HG02678 (cell line): Measurements from ENCODE around the gene KLHL8.
A peak's percentile ranks its signal among the peaks of the same experiment; 100 is the strongest.
"Not testable (repeated sequence)": the region's sequence is repeated elsewhere in the genome, so short reads cannot be mapped to it uniquely, and the experiment has no call there.

Experiments used
- ATAC-seq: cut with Tn5 transposase; IDR thresholded peaks from one replicate; pipeline ENCODE4 v1.9.1; 2021; ENCODE audit warnings: mild to moderate bottlenecking, moderate library complexity; ENCODE audit not compliant: unreplicated experiment

KLHL8 gene

DNA sequence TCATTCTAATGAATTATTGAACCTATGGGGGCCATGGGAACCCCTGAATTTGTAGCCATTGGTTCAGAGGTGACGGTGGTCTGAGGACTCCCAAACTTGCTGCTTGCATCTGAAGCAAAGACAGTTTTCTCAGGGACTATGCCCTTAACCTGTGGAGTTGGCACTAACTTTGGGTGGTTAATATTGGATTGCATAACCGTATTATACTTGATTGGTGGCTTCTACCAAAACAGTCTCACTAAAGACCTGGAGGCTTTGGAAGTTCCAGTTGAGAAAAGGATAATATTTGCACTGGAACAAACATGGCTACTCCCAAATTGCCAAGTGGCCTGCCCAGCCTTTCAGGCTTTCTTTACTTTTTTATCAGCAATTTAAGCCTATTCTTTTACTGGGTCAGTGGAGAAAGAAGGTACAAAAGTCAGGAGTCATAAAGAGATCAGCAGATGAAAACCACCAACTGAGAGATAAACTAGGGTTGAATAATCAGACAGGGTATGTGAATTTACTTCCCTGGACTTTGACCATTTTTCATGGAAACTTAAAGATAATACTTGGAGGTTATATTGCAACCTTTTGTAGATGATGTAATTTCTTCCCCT lies 7.9 kb upstream of the KLHL8 start:
- ATAC-seq = no peak

DNA sequence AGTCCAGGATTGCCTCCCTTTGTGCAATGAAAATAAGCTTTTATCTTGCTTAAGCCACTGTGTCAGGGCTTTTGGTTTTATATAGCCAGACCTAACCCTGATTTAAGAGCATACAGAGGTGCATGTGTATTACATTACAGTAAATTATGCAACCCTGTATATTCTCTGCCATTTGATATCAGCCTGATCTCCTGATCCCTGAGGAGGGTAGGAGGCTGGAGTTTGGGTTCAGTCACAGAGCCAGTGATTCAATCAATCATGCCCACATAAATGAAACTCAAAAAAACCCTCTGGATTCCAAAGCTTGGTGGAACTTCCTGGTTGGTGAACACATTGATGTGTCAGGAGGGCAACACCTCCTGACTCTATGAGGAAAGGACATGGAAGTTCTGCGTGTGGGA lies 7.3 kb upstream of the KLHL8 start:
- no peak for ATAC-seq

DNA sequence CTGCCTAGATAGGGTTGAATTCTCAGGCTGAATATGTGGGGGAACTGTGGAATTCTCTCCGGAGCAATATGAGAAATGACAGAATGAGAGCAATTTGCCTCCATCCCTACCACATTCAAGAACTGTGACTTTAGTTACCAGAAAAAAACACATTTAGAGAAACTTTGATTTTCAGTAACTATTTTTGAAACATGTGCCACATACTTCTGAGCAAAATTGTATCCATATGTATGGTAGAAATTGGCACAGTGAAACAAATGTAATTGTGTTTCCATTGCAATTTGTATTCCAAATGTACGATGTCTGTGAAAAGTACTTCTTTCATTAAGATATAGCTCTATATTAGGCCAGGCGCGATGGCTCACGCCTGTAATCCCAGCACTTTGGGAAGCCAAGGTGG lies 5.5 kb upstream of the KLHL8 start:
- no peak for ATAC-seq

DNA sequence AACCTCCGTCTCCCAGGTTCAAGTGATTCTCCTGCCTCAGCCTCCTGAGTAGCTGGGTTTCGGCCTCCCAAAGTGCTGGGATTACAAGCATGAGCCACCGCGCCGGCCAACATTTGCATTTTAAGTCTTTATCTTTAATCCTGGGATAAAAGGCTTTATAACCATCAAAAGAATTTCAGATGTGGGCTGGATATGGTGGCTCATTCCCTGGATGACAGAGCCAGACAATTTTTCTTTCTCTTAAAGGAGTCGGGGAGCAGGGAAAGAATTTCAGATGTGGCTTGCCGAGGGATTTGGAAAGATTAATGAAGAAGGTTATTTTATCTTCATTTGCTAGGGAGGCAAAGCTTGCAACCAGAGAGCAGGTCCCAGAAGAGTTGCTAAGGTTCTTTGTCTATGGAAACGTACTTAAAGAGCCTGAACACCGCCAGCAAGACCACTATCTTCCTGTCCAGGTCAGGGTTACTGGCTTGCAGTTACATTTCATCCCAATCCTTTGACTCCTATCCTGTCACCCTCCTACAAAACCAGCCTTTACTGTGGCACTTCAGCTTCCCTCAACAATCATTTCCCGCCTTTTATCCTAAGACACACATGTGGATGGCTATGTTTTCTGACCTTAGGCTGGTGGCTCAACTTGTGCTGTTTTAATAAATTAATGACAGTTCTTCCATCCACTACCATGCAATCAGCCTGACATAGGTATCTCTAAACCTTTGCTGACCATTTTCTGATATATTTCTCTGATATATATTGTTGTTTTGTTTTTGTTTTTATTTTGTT lies 3.9 kb upstream of the KLHL8 start:
- no peak for ATAC-seq

DNA sequence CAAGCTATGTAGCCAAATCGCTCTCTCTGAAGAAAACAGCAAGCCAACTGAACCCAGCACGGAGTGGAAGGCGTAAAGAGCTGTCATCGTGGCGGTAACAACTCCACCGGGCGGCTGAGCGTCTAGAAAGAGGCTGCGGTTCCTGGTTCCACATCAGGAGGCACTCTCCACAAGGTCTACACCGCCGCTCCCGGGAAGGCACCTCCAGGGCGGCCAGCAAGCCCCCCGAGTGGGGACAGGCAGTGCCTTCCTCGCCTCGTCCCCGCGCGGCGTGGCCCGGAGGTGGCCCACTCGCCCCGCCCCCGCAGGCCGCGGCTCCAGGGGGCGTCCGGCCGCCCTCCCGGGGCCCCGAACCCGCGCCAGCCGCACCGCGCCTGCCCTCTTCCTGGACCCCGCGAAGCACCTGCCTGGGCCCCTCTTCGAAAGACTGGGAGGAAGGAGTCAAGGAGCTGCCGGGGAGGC lies 755 bp downstream of the KLHL8 start:
- ATAC-seq = peak; percentile 36

DNA sequence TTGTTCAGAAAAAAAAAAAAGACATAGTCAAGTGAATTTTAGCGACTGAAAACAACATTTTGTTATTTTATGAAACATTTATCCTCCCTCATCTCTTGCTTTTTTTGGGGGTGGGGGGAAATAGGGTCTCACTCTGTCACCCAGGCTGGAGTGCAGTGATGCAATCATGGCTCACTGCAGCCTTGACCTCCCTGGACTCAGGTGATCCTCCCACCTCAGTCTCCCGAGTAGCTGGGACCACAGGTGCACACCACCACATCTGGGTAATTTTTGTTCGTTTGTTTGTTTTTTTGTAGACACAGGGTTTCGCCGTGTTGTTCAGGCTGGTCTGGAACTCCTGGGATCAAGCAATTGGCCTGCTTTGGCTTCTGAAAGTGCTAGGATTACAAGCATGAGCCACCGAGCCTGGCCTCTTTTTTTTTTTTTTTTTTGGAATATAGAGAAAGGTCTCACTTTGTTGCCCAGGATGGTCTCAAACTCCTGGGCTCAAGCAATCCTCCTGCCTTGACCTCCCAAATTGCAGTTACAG lies 3.1 kb downstream of the KLHL8 start:
- not testable (repeated sequence) for ATAC-seq

DNA sequence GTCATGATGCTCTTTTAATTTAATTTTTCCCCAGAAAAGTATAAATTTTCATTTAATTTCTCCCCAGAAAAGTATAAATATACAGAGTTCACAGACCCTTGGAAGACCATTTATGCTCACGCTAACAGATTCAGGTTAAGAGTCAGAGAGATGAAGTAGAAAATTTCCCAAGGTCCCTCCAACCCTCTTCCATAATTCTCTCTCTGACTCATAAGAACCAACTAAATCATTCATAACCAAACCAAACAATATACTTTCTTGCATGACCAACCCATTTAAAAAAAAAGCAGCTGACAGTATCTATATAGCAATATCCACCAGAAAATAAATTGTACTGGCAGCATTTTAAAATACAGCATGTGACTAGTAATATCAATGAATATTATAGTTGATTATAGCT lies 3.9 kb downstream of the KLHL8 start:
- no peak for ATAC-seq

DNA sequence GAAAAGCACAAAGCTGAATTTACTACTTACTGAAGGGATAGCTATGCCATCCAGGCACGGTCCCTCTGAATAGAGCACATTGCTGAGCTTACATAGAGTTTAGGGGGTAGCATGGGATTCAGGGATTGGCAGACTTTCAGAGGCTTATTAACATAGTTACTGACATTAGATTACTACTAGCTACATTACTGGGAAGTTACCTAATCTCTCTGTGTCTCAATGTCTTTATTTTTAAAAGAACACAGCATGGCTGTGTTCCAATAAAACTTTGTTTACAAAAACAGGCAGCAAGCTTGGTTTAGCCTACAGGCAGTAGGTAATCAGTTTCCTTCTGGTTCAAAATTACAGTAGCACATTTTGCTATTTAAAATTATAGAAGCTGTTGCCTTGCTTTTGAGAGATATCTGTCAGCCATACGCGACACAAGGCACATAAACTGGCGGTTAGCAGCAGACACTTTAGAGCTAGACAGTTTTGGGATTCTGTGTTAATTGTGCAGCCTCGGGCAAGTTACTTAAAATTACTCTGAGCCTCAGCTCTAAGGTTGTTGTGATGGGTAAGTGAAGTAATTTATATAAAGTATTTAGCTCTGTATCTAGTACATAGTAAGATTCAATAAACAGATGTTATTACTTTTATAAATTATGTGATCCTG lies 6.9 kb downstream of the KLHL8 start:
- ATAC-seq = no peak

DNA sequence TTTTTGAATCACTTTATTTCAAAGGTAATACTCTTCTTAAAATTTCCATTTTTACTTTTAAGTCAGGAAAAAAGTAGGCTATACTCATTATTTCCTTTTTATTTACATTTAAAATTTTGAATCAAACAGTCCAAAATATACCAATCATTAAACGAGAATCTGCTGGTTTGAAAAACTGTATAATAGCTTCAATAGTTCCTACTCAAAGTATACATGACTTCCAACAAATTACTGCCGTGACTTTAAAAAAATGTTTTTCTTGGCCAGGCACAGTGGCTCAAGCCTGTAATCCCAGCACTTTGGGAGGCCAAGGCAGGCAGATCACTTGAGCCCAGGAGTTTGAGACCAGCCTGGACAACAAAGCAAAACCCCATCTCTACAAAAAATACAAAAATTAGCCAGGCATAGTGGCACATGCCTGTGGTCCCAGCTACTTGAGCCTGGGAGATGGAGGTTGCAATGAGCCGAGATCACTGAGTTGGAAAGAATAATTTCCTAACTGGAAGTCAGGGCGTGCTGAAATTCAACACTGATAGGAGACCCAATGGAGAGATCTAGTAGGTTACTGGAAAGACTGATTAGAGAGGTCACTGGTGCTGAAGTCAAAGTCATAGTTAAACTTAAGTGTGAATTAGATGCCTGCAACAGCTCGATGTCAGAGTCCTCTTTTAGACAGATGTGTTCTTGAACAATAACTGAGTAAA lies 9.0 kb downstream of the KLHL8 start:
- ATAC-seq = no peak

DNA sequence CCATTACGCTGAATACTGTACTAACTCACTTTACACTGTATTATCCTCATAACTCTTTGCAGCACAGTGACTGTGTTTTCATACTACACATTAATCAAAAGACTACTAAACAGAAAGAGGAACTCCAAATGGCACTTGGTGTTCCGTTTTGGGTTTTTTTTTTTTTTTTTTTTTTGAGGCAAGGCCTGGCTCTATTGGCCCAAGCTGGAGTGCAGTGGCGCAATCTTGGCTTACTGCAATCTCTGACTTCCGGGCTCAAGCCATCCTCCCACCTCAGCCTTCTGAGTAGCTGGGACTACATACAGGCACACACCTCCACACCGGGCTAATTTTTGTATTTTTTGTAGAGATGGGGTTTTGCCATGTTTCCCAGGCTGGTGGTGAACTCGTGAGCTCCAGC lies 10.7 kb downstream of the KLHL8 start:
- peak; percentile 91 for ATAC-seq

DNA sequence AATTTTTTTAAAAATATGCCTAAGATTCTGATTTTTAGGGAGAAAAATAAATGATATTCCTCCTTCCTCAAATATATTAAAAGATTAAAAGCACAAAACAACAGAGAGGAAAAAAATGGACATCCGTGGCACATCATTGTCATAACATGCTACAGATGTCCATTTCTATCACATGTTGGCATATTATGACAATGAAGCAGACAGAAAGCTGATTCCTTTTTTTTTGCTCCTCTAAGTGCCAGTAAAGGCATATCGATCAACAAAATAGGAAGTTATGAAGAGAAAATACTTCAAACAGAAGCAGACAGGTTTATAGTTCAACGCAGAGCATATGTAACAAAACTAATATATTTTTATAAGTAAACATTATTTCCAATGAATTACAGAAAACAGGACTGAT lies 11.2 kb downstream of the KLHL8 start:
- peak; percentile 11 for ATAC-seq

DNA sequence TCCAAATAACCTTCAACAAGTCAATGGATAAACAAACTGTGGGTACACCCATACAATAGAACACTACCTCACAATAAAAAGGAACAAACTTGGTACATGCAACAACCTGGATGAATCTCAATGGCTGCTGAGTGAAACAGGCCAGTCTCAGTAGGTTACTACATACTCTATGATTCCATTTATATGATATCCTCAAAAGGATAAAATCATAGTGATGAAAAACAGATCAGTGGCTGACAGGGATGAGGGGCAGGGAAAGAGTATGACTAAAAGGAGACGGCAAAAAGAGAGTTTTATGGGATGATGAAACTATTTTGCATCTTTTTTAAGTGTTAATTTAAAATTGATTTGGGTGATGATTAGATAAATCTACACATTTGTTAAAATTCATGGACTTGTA lies 15.9 kb downstream of the KLHL8 start:
- ATAC-seq = no peak

DNA sequence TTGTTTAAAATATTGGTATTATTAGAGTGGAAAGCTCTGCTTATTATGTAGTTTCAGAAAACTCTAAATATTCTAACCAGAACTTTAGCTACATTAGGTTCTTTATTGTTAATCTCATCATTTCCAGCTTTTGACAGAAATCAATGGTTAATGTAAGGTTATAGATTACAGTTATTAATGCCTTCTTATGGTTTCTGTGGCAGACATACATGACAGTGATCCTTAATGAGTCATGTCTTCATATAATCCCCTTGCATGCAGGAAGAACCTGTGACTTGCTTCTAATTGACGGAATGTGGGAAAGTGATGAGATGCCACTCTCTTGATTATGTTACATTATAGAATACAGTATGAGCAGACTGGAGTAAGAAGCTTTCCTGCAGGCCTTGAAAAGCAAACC lies 23.5 kb downstream of the KLHL8 start:
- ATAC-seq = no peak

DNA sequence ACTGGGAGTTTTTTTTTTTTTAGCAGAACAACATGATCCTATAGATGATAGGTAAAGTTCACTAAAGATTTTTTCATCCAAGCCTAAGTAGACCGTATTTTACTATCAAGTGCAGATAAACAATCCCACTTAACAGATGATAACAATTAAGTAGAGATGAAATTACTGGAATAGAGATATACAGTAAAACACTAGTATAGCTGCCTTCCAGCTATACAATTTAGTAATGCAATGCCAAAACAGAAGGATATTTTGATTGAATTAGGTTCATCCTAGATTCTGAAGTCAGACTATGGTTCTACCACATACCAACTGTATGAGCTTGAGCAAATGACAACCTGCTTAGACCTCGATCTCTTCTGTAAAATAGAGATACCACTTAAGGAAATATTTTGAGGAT lies 24.3 kb downstream of the KLHL8 start:
- ATAC-seq = no peak

DNA sequence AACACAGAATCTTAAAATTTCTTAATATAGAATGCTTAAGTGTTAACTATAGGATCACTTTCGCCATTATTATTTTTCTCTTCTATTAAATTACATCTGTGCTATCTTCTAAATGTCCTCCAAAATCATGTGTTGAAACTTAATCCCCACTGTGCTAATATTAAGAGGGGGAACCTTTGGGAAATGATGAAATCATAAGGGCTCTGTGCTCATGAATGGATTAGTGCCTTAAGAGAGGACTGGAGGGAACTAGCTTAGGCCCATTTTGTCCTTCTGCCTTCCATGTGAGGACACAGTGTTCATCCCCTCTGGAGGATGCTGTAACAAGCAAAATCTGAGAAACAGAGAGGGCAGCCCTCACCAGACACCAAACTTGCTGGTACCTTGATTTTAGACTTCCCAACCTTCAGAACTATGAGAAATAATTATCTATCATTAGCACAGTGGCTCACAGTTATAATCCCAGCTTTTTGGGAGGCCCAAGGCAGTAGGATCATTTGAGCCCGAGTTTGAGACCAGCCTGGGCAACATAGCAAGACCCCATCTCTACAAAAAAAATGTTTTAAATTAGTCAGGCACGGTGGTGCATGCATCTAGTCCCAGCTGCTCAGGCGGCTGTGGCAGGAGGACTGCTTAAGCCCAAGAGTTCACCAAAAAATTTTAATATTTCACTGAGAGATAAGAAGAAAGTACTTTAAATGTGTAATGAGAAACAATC lies 26.3 kb downstream of the KLHL8 start:
- ATAC-seq = no peak

DNA sequence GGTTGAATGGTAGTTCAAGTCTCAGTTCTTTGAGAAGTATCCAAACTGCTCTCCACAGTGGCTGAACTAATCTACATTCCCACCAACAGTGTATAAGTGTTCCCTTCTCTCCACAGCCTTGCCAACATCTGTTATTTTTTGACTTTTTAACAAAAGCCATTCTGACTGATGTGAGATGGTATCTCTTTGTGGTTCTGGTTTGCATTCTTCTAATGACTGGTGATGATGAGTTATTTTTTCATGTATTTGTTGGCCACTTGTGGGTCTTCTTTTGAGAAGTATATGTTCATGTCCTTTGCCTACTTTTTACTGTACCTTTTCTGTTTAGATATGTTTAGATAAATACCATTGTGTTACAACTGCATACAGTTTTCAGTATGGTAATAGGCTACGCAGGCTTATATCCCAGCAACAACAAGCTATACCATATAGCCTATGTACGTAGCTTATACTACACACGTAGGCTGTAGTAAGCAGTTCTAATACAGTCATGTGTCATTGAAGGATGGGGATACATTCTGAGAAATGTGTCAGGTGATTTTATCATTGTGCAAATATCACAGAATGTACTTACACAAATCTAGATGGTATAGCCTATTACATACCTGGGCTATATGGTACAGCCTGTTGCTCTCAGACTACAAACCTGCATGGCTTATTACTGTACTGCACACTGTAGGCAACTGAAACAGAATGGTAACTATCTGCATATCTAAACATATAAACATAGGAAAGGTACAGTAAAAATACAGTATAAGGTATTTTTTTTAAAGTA lies 28.1 kb downstream of the KLHL8 start:
- no peak for ATAC-seq

DNA sequence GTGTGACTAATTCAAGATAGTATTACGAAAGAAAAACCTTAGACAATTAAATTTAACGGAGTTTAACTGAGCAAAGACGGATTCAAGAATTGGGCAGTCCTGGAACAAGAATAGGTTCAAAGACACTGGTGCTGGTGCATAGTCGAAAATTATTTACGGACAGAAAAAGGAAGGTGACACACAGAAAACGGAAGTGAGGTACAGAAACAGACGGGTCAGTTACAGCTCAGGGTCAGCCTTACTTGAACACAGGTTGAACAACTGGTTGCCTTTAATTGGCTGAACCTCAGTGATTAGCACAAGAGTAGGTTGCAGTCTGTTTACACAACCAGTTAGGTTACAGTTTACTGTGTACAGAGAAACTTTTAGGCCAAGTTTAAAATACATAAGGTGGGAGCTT lies 31.5 kb downstream of the KLHL8 start:
- ATAC-seq = no peak

DNA sequence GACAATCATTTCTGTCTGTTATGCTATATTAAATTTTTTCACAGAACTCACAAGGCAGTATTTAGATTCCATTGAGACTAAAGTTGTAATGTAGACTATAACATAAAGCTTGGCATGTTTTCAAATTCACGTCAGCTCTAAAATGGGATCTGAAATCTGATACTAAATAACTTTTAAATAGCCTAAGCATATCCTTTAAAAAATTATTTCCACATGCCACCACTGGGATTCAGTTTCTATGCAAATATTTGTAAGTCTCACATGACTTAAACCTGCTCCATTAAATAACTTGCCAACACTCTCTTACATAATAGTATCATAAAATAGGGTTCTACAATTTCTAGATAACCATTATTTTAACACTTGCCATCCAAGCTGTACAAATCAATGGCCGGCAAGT lies 32.4 kb downstream of the KLHL8 start:
- ATAC-seq = no peak

DNA sequence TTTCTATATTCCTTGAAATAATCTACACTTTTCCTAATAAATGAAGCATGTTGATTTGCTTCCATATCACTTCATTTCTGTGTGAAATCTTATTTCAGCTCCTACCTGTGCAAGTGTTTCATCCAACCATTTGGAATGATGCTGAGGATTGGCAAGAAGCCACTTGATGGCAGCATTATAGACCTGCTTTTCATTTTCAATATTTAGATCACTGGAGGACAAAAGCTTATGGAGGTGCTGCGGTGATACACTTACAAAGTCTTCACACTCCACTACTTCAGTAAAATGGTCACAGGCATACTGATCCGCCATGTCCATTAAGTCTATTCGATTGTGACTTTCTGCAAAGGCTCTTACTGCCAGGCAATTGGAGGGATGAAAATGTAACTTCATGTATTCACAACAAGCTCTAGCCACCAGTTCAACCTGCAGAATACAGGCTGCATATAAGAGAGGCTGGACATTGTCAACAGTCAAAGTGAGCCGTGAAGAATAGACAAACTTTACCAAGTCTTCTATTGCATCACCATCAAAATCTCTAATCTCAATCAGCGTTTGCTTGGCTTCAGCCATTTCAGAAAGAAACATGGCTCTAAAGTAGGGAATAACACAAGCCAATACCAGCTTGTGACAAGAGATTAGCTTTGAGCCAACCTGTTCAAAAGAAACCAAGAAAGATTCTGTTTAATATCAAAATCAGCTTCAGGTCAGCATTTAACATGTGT lies 35.1 kb downstream of the KLHL8 start:
- ATAC-seq = no peak
